Left ventricle myocardium inferior (tissue), 1 donor: Measurements from ENCODE around the gene CBX3. TPM values are rescaled to one million over a fixed set of nuclear protein-coding genes. Genes with fewer than 3 reads are reported as not detected.
"Not testable (repeated sequence)": the region's sequence is repeated elsewhere in the genome, so short reads cannot be mapped to it uniquely, and the experiment has no call there.

Source experiments
- DNase-seq: peaks from one replicate; pipeline ENCODE4 v3.0.0-alpha.2; 2020
- H3K27ac ChIP-seq: fragments of 200-600 bp; replicated peaks from 2 replicates; pipeline ENCODE4 v1.8.0; 2021
- H3K27me3 ChIP-seq: fragments of 200-600 bp; 2 replicates; pipeline ENCODE4 v1.8.0; 2021; ENCODE audit warnings: low read depth
- H3K36me3 ChIP-seq: fragments of 200-600 bp; 2 replicates; pipeline ENCODE4 v1.8.0; 2021
- H3K4me1 ChIP-seq: fragments of 200-600 bp; 2 replicates; pipeline ENCODE4 v1.8.0; 2021
- H3K4me3 ChIP-seq: fragments of 200-600 bp; 2 replicates; pipeline ENCODE4 v1.8.0; 2021; ENCODE audit warnings: mild to moderate bottlenecking, moderate library complexity
- H3K9me3 ChIP-seq: fragments of 200-600 bp; replicated peaks from 2 replicates; pipeline ENCODE4 v1.8.0; 2021
- CTCF ChIP-seq: fragments of 200-600 bp; IDR thresholded peaks from 2 replicates; pipeline ENCODE4 v1.8.0; 2021; ENCODE audit warnings: antibody characterized with exemption, mild to moderate bottlenecking, borderline replicate concordance
- intact Hi-C: fragments of 100-400 bp; cut with micrococcal nuclease; formaldehyde crosslinking; loops from one replicate; pipeline ENCODE4 v1.11.0; 2022
- total RNA-seq: library from RNA; stranded (reverse); fragmentation: NEBNext Ultra II Directional; extraction: Animal tissue kit (Norgen Biotek cat#: 25700); gene quantifications from one replicate; pipeline ENCODE4 v1.2.1, GENCODE V29; 2021
- donor health status: DM: no; HTN: yes; CAD: no; lungs with severe emphysema.

Gene CBX3
- total RNA-seq, 1 donor from 2014 or later, result 58.5 TPM

GRCh38 chr7:26162431-26162830 lies 39.1 kb upstream of the CBX3 start:
- H3K27ac ChIP-seq, result no peak overlapping the region
- no peak overlapping the region for H3K4me3 ChIP-seq
- no peaks in the 10 kb centered on the region for H3K4me1 ChIP-seq
- H3K27me3 ChIP-seq, result peaks cover 12% of the 10 kb centered on the region
- intact Hi-C loops, result no loop called here
- peaks cover 16% of the 10 kb centered on the region for H3K9me3 ChIP-seq
- no peaks in the 10 kb centered on the region for H3K36me3 ChIP-seq
- no peak for TF ChIP-seq CTCF
- no peak for DNase-seq

GRCh38 chr7:26163804-26164203 lies 37.7 kb upstream of the CBX3 start:
- H3K27ac ChIP-seq, H3K36me3 ChIP-seq, H3K4me3 ChIP-seq, DNase-seq, H3K4me1 ChIP-seq, H3K27me3 ChIP-seq, intact Hi-C loops: not testable (repeated sequence)
- H3K9me3 ChIP-seq, result peaks cover 16% of the 10 kb centered on the region

- H3K4me3 ChIP-seq, result no peak overlapping the region
- no peaks in the 10 kb centered on the region for H3K4me1 ChIP-seq
- H3K9me3 ChIP-seq, result peaks cover 16% of the 10 kb centered on the region
- peaks cover 17% of the 10 kb centered on the region for H3K36me3 ChIP-seq
- TF ChIP-seq CTCF, result no peak
- no peaks in the 10 kb centered on the region for H3K27me3 ChIP-seq
- no peak for DNase-seq
- intact Hi-C loops, result no loop called here
- no peak overlapping the region for H3K27ac ChIP-seq
Measured at GRCh38 chr7:26165950-26166683, 35.4 kb upstream of the CBX3 start.

GRCh38 chr7:26166684-26167266 lies 34.8 kb upstream of the CBX3 start:
- Histone ChIP-seq H3K27ac (no peak overlapping the region), H3K4me3 (no peak overlapping the region), H3K27me3 (no peaks in the 10 kb centered on the region), H3K4me1 (no peaks in the 10 kb centered on the region), H3K36me3 (peaks cover 21% of the 10 kb centered on the region), H3K9me3 (peaks cover 16% of the 10 kb centered on the region)
- no peak for DNase-seq
- intact Hi-C loops, result no loop called here
- no peak for TF ChIP-seq CTCF

GRCh38 chr7:26167303-26167934 lies 34.1 kb upstream of the CBX3 start:
- no peaks in the 10 kb centered on the region for H3K27me3 ChIP-seq
- H3K4me3 ChIP-seq, result no peak overlapping the region
- intact Hi-C loops, result no loop called here
- DNase-seq, result no peak
- H3K4me1 ChIP-seq, result no peaks in the 10 kb centered on the region
- no peak overlapping the region for H3K27ac ChIP-seq
- H3K36me3 ChIP-seq, result peaks cover 21% of the 10 kb centered on the region
- TF ChIP-seq CTCF, result no peak
- H3K9me3 ChIP-seq, result peaks cover 16% of the 10 kb centered on the region
